Measurements from ENCODE around the gene PRDM12.

The PRDM12 gene

DNA sequence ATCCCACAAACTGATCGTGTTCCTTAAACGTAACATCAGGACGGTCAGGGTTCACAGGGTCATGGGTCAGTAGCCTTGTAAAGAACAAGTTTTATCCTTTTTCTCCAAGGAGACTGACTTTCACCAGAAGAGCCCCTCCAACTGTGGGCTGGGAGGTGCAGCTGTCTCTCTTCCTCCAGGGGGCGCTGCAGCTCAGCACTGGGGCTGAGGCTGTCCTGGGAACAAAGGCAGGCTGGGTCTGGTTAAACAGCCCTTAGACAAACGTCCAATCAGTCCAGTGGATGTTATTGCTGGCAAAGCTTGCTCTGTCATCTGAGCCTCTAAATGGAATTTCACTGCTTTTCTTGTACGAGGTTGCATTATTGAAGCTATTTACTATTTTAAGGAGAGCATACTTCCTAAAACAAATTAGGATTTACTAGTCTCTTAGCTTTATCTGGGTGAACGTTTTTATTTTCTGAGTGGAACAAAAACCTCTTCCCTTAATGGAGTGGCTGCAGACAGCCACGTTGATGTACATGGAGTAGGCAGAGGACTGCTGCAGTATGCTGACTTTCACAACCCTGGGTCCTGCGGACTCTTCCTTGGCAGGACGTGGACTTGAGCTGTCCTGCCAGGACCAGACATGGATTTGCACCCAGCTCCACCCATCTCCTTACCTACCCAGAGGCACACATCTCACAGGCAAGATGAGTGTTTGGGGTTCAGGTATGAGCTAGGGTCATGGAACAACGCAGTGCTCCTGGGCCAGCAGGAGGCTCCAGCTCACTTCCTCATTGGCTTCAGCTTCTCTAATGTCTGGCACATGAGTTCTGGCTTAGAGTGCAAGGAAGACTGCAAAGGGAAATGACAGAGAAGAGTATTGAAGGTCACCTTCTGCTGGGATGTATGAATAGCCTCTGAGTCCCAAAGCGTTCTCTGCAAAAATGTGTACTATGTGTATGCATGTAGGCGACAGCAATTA lies 36.9 kb downstream of the PRDM12 start:
- in situ Hi-C loops (cut with MboI; ENCODE audit: low sequenced_read_pairs, unreplicated experiment): loop anchor here (10.0 kb wide), 1 partner anchor 243 kb away; no protein-coding TSS in a partner anchor
- peak; percentile 55 for DNase-seq (ENCODE audit: low spot score)

DNA sequence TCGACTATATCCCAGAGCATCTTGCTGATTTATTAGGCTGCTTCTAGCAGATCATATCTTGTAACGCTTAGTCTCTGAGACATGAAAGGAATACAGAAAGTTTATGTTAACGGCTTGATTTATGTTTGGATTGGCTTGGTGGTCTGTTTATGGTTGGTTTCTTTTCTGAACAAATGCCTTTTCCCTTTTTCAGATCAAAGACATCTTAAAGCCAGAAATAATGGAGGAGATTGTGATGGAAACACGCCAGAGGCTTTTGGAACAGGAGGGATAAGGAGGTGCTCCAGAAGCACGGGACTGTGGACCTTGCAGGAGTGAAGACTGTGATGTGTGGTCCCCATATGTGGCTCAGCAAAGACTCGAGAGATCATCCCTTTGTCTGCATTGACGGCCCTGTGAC lies 39.1 kb downstream of the PRDM12 start:
- in situ Hi-C loops (cut with MboI; ENCODE audit: low sequenced_read_pairs, unreplicated experiment): loop anchor here (10.0 kb wide), 1 partner anchor 241 kb away; no protein-coding TSS in a partner anchor
- TF ChIP-seq, protein P1, sequence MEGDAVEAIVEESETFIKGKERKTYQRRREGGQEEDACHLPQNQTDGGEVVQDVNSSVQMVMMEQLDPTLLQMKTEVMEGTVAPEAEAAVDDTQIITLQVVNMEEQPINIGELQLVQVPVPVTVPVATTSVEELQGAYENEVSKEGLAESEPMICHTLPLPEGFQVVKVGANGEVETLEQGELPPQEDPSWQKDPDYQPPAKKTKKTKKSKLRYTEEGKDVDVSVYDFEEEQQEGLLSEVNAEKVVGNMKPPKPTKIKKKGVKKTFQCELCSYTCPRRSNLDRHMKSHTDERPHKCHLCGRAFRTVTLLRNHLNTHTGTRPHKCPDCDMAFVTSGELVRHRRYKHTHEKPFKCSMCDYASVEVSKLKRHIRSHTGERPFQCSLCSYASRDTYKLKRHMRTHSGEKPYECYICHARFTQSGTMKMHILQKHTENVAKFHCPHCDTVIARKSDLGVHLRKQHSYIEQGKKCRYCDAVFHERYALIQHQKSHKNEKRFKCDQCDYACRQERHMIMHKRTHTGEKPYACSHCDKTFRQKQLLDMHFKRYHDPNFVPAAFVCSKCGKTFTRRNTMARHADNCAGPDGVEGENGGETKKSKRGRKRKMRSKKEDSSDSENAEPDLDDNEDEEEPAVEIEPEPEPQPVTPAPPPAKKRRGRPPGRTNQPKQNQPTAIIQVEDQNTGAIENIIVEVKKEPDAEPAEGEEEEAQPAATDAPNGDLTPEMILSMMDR (IDR thresholded peaks at IDR 0.05; ENCODE audit: borderline replicate concordance, control extremely low read depth, extremely low read depth, insufficient read depth, missing control alignments): no peak
- DNase-seq (ENCODE audit: low spot score): no peak

More for the DNA sequence above, 36.9 kb downstream of the PRDM12 start:
- TF ChIP-seq, protein P1 (IDR thresholded peaks at IDR 0.05; ENCODE audit: borderline replicate concordance, control extremely low read depth, extremely low read depth, insufficient read depth, missing control alignments): peak; percentile 80

DNA sequence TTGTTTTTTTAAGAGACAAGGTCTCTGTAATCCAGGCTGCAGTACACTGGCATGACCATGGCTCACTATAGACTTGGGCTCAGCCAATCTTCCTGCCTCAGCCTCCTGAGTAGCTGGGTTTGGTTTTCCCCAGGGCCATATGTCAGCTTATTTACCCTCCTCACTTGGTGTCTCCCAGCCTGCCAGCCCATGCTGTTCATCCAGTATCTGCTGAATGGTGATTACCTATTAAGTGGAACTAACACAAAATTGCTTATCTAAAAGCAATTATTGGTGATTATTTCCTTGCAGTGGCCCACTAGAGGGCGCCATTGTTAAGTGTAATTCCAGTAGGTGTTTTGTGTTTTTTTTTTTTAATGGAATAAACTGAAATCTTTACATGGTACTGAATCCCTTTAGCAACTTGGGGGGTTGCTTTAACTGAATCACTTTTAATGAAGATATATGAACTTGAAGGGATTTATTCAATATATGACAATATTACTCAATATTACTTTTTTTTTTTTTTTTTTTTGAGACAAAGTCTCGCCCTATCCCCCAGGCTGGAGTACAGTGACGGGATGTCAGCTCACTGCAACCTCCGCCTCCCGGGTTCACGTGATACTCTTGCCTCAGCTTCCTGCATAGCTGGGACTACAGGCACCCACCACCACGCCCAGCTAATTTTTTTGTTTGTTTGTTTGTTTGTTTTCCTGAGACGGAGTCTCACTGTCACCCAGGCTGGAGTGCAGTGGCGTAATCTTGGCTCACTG lies 43.0 kb downstream of the PRDM12 start:
- TF ChIP-seq, protein P1 (IDR thresholded peaks at IDR 0.05; ENCODE audit: borderline replicate concordance, control extremely low read depth, extremely low read depth, insufficient read depth, missing control alignments): peak; percentile 40
- in situ Hi-C loops (cut with MboI; ENCODE audit: low sequenced_read_pairs, unreplicated experiment): loop anchor here (5.0 to 10.0 kb wide), 2 partner anchors 160 to 237 kb away; no protein-coding TSS in a partner anchor
- peak; percentile 40 for DNase-seq (ENCODE audit: low spot score)

DNA sequence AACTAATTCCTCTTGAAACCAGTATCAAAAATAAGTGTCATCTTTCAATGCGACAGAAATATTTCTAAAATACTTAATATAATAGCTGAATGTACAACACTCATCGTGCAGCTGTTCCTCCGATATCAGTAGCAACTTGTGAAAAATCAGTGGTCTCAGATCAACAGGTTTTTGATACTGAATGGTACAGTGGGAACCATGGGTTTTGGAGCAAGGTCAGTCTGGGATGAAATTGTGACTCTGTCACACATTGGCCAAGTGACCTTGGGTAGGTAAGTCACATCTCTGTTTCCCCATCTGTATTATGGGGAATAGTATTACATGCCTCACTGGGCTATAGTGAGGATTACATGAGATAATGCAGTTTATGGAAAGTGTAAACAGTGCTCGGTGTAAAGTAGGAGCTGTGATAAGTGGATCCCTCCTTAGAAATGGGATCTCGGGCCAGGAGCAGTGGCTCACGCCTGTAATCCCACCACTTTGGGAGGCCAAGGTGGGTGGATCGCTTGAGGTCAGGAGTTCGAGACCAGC lies 46.5 kb downstream of the PRDM12 start:
- DNase-seq (ENCODE audit: low spot score): no peak
- in situ Hi-C loops (cut with MboI; ENCODE audit: low sequenced_read_pairs, unreplicated experiment): no loop called here
- TF ChIP-seq, protein P1 (IDR thresholded peaks at IDR 0.05; ENCODE audit: borderline replicate concordance, control extremely low read depth, extremely low read depth, insufficient read depth, missing control alignments): no peak

DNA sequence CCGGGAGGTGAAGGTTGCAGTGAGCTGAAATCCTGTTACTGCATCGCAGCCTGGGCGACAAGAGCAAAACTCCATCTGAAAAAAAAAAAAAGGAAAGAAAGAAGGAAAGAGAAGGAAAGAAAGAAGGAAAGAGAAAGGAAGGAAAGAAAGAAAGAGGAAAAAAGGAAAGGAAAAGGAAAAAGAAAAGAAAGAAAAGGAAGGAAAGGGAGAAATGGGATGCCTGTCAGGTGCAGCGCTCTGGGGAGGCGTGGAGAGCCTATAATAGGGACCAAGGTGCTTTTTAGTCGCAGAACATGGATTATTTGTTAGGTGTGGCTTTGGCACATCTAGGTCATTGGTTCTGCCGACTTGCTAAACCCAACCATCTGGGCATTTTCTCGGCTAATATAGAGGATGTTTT lies 47.1 kb downstream of the PRDM12 start:
- in situ Hi-C loops (cut with MboI; ENCODE audit: low sequenced_read_pairs, unreplicated experiment): no loop called here
- DNase-seq (ENCODE audit: low spot score): no peak
- TF ChIP-seq, protein P1 (IDR thresholded peaks at IDR 0.05; ENCODE audit: borderline replicate concordance, control extremely low read depth, extremely low read depth, insufficient read depth, missing control alignments): no peak

All from GM13976 (cell line).